Heart right ventricle (tissue), 16 donors: ENCODE data around the gene RFC5. TPM values are rescaled to one million over a fixed set of nuclear protein-coding genes. Genes with fewer than 3 reads are reported as not detected.

ENCODE experiments used
- ATAC-seq, 8 donors: fragments of 200-7000 bp; cut with Tn5 transposase; one replicate each; pipeline ENCODE4 v1.9.1; 2020; ENCODE audit warnings: mild to moderate bottlenecking in 8 of 8, moderate library complexity in 8 of 8, moderate number of reproducible peaks in 1 of 8
- DNase-seq, 2 donors: peaks; one replicate each; pipeline ENCODE4 v3.0.0-alpha.2; 2020
- H3K27ac ChIP-seq, 10 donors: fragments of 200-600 bp; sonication (generic) in 2 of 10; one replicate each; pipeline versions ENCODE4 v1.5.0 to v1.8.0; 2020 to 2022; ENCODE audit warnings: mild to moderate bottlenecking in 3 of 10
- H3K27me3 ChIP-seq, 7 donors: fragments of 200-600 bp; one replicate each; pipeline ENCODE4 v1.8.0; 2021 to 2022; ENCODE audit warnings: mild to moderate bottlenecking in 2 of 7
- H3K36me3 ChIP-seq, 9 donors: fragments of 200-600 bp; sonication (generic) in 1 of 9; one replicate each; pipeline versions ENCODE4 v1.5.0 to v1.8.0; 2020 to 2022; ENCODE audit warnings: mild to moderate bottlenecking in 2 of 9
- H3K4me1 ChIP-seq, 9 donors: fragments of 200-600 bp; sonication (generic) in 1 of 9; one replicate each; pipeline versions ENCODE4 v1.5.0 to v1.8.0; 2020 to 2022; ENCODE audit warnings: mild to moderate bottlenecking in 4 of 9
- H3K4me3 ChIP-seq, 10 donors: fragments of 200-600 bp; sonication (generic) in 2 of 10; one replicate each; pipeline versions ENCODE4 v1.5.0 to v1.8.0; 2020 to 2022; ENCODE audit warnings: mild to moderate bottlenecking in 7 of 10, moderate library complexity in 2 of 10
- H3K9me3 ChIP-seq, 11 donors: fragments of 200-600 bp in 10 of 11; sonication (generic) in 2 of 11; one replicate each; pipeline versions ENCODE4 v1.5.0 to v1.8.0; 2013 to 2022; ENCODE audit warnings: mild to moderate bottlenecking in 2 of 11, control low read depth in 1 of 11, moderate library complexity in 1 of 11
- WGBS, 2 donors: extraction: QIAGEN DNeasy Blood & Tissue Kit; methylation state at CpG; one replicate each; pipeline ENCODE4 v1.1.7; 2013; ENCODE audit warnings: inconsistent platforms in 1 of 2; 5-methylcytosine and 5-hydroxymethylcytosine counted together
- intact Hi-C, 10 donors: fragments of 100-400 bp; cut with DNase I; formaldehyde crosslinking; loops; one replicate each; pipeline versions ENCODE4 v1.11.1 to v1.14.2; 2022
- polyA plus RNA-seq, 2 donors: library from polyadenylated mRNA; stranded (reverse); fragments of 200-250 nt; gene quantifications; one replicate each; pipeline ENCODE4 v1.2.3, GENCODE V29; 2013
- total RNA-seq, 10 donors: library from RNA; stranded (reverse); fragmentation: NEBNext Ultra II Directional in 3 of 10; extraction: Animal tissue kit (Norgen Biotek cat#: 25700) in 3 of 10; gene quantifications; one replicate each; pipeline versions ENCODE4 v1.2.1 to v1.2.4, GENCODE V29; 2021 to 2023
- TF ChIP-seq, protein P1 (sequence below), 9 donors: fragments of 200-600 bp; sonication (generic) in 2 of 9; IDR thresholded peaks; one replicate each; pipeline versions ENCODE4 v1.5.0 to v1.8.0; 2021 to 2022; ENCODE audit warnings: antibody characterized with exemption in 9 of 9, mild to moderate bottlenecking in 5 of 9, moderate library complexity in 1 of 9
- donor health status: Arrhythmogenic right ventricular cardiomyopathy.
- donor health status: ischemic (EF 13 %, LVEDD 7.1; RV severe dilation, severe dysfunction).
- donor health status: healthy with polysubstance abuse.
- donor health status: DM: no; HTN: yes; CAD: no.
- donor health status: DM: no; HTN: no; CAD: no.
- donor health status: ischemic (EF 25% LVEDD 6.9; RV normal size, moderate dysfunction).
- donor health status: ischemic (EF 25% LVEDD 5.7; RV mildly dilated, moderate dysfunction).
- donor health status: healthy.
- donor health status: DM: yes; HTN: yes; CAD: no.
- donor health status: Ischemic cardiomyopathy.
- donor health status: ischemic (EF 35%, LVEDD 5.7; RV mildly dilated, moderate dysfunction).
- donor health status: nonischemic (EF 11% LVEDD 7.7; RV severe dilation, severe dysfunction).
- donor health status: DM: yes; HTN: yes; CAD: no.
- donor health status: PGD.
- donor health status: ischemic (EF 29% LVEDD 5.4; RV normal size, mild dysfunction).
- donor health status: nonischemic (EF 23%, LVEDD 6.1; RV moderate dilation, normal function).

Gene RFC5
- total and polyA plus RNA-seq, 12 donors: 2.4 to 6.2 (median 4.1) TPM

DNA sequence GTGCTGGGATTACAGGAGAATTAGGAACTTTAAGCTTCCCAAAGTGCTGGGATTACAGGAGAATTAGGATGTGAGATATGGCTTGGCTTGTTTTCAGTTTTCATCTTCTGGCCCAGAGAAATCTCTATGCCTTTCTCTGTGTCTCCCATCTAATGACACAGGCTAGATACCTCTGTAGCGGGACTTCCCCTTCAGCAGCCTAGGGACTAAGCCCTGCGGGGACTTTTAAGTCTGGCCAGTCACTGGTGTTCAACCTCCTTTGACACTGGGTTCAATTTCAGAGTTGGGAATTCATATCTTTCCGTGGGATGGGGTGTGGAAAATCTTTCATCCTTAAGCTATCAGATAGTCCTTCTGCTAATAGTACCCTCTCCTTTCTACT, 6.2 kb downstream of the RFC5 start:
- intact Hi-C loops: no loop called here
- Histone ChIP-seq H3K9me3 (no peaks in the 10 kb centered on the region), H3K27me3 (no peaks in the 10 kb centered on the region), H3K27ac (no peak overlapping the region), H3K4me1 (peaks cover 0 to 1% (median 0%) of the 10 kb centered on the region in 9 donors), H3K4me3 (no peak overlapping the region), H3K36me3 (peaks cover 0 to 85% (median 18%) of the 10 kb centered on the region in 9 donors)
- WGBS, 2 donors: 88 to 92% methylated on average over 3 of the region's 3 CpGs
- DNase-seq (no peak), ATAC-seq (no peak)
- TF ChIP-seq, protein P1, sequence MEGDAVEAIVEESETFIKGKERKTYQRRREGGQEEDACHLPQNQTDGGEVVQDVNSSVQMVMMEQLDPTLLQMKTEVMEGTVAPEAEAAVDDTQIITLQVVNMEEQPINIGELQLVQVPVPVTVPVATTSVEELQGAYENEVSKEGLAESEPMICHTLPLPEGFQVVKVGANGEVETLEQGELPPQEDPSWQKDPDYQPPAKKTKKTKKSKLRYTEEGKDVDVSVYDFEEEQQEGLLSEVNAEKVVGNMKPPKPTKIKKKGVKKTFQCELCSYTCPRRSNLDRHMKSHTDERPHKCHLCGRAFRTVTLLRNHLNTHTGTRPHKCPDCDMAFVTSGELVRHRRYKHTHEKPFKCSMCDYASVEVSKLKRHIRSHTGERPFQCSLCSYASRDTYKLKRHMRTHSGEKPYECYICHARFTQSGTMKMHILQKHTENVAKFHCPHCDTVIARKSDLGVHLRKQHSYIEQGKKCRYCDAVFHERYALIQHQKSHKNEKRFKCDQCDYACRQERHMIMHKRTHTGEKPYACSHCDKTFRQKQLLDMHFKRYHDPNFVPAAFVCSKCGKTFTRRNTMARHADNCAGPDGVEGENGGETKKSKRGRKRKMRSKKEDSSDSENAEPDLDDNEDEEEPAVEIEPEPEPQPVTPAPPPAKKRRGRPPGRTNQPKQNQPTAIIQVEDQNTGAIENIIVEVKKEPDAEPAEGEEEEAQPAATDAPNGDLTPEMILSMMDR (IDR thresholded peaks at IDR 0.05): no peak

DNA sequence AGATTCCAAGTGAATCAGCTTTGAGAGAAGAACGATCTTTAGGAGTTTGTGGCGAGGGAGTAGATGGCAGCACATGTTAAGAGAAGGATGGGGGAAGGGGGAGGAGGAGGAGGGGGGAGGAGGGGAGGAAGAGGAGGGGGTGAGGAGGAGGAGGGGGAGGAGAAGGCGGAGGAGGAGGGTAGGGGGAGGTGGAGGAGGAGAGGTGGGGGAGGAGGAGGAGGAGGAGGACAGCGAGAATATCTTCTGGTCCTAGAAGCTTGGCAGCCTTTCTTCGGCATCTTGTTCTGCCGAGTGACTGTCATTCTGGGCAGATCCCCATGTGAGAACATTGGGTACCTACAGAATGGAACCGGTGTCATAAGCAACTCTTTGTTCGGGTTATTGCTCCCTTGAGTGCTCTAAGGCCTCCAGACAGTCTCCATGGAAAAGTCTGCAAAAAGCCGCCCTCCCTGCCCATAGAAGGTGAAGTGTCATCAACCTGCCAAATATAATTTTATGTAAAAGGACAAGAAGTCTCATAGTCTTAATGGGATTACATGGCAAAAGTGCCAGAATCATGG, 6.9 kb downstream of the RFC5 start:
- H3K27ac ChIP-seq: no peak overlapping the region

DNA sequence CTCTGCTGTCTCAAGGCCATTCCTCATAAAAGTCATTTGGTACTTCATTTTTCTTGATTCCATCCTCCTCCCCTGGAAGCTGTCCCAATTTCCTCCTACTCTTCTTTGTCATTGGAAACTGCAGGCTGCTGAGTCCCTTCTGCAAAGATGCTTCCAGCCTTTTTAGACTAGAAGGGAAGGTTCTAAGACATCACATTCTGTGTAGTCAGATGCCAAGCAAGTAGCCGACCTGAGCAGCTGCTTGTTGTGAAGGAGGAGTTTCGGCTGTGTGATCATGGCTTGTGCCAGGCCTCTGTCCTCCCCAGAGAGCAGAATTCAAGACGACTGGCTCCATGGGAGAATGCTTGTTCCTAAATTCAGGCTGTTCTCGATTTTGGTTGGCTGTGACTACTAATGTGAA, 8.7 kb downstream of the RFC5 start:
- WGBS, 2 donors: 73 to 79% methylated on average over 4 of the region's 4 CpGs
- intact Hi-C loops: no loop called here
- Histone ChIP-seq H3K27me3 (no peaks in the 10 kb centered on the region), H3K9me3 (no peaks in the 10 kb centered on the region), H3K27ac (no peak overlapping the region), H3K4me1 (no peaks in the 10 kb centered on the region), H3K4me3 (no peak overlapping the region), H3K36me3 (peaks cover 0 to 96% (median 25%) of the 10 kb centered on the region in 9 donors)
- TF ChIP-seq, protein P1 (IDR thresholded peaks at IDR 0.05): no peak
- DNase-seq (no peak), ATAC-seq (no peak)

More for the DNA sequence above, 6.9 kb downstream of the RFC5 start:
- DNase-seq (no peak), ATAC-seq (no peak)
- TF ChIP-seq, protein P1 (IDR thresholded peaks at IDR 0.05): no peak
- H3K36me3 ChIP-seq: peaks cover 0 to 92% (median 22%) of the 10 kb centered on the region in 9 donors
- H3K27me3 ChIP-seq: no peaks in the 10 kb centered on the region
- no peaks in the 10 kb centered on the region for H3K4me1 ChIP-seq
- H3K9me3 ChIP-seq: no peaks in the 10 kb centered on the region
- intact Hi-C loops: no loop called here
- WGBS, 2 donors: 87% methylated on average over 9 of the region's 9 CpGs
- no peak overlapping the region for H3K4me3 ChIP-seq

DNA sequence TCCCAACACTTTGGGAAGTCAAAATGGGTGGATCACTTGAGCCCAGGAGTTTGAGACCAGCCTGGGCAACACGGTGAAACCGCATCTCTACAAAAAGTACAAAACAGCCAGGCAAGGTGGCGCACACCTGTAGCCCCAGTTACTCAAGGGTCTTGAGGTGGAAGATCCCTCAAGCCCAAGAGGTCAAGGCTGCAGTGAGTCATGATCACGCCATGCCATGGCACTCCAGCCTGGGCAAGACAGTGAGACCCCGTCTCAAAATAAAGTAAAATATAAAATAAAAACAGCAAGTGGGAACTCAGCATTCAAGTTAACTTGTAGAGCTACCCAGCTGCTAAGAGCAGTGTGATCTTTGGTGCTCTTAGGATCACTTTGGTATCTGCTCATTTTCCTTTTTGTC, 12.7 kb downstream of the RFC5 start:
- Histone ChIP-seq H3K4me3 (no peak overlapping the region), H3K27me3 (no peaks in the 10 kb centered on the region), H3K9me3 (no peaks in the 10 kb centered on the region), H3K4me1 (no peaks in the 10 kb centered on the region), H3K36me3 (peaks cover 0 to 99% (median 64%) of the 10 kb centered on the region in 9 donors), H3K27ac (no peak overlapping the region)
- no peak for DNase-seq
- intact Hi-C loops: no loop called here
- no peak for ATAC-seq
- 97 to 100% methylated on average over 5 of the region's 5 CpGs for WGBS, 2 donors
- TF ChIP-seq, protein P1 (IDR thresholded peaks at IDR 0.05): no peak
